NOMO-1 treated with DMSO at 0.1 percent for 48 hours (cell line): Measurements from ENCODE around the gene KLC4.

Experiments used
- DNase-seq: peaks from one replicate; lab custom pipeline; 2025; ENCODE audit not compliant: unreplicated experiment; lab: John Stamatoyannopoulos, UW

KLC4 gene

DNA sequence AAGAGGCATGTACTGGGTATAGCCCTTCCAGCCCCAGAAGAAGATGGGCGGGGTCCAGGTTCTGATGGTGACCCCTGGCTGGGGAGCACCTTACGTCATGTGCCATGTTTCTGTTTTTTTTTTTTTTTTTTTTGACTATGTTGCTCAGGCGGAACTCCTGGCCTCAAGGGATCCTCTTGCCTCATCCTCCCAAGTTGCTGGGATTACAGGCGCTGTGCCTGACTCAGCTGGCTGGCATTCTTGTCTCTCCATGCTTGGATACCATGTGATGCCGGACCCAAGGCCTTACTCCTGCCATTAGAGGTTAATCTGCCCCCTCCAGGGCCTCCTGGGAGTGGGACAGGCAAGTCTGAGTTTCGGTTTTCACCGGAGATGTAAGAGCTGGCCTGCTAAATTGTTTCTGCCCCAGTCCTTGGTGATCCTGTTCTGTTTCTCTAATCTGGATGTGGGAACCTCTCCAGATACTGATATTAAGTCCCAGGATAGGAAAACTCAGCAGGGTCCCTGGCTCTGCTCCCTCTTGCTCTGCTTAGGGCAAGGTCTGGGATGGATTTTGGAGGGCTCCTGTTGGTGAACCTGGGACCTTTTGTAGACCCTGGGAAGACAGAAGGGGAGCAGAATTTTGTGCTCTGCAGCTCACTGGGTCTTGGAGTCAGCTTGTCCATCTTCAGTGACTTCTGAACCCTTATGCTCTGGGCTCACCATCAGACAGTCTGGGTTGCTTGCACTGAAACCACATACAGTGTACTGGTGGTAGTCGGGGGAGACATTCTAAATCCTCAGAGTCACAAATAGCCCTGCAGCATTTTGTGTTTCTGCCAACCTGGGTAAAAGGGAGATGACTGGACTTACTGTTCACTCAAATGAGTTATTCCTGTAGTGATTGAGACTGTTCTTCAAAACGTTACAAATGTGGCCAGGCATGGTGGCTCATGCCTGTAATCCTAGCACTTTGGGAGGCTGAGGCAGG lies 61.8 kb downstream of the KLC4 start:
- DNase-seq: no peak

DNA sequence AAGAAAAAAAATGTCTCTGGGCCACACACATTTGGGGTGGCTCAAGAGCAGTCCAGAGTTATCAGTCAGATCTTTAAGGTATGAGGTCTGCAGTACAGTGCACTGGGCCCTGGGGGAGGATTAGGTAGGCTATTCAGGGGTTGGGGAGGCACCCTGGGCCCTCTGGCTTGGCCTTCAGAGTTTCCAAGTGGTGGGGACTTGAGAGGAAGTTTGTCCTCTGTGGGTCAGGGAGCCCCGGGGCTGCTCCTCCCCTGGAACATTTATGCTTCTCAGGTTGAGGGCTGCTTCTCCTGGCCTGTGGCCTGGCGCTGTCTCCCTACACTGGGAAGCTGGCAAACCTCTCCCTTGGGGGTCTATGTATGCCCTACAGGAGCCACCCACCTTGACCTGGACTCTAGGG lies 62.7 kb downstream of the KLC4 start:
- no peak for DNase-seq

DNA sequence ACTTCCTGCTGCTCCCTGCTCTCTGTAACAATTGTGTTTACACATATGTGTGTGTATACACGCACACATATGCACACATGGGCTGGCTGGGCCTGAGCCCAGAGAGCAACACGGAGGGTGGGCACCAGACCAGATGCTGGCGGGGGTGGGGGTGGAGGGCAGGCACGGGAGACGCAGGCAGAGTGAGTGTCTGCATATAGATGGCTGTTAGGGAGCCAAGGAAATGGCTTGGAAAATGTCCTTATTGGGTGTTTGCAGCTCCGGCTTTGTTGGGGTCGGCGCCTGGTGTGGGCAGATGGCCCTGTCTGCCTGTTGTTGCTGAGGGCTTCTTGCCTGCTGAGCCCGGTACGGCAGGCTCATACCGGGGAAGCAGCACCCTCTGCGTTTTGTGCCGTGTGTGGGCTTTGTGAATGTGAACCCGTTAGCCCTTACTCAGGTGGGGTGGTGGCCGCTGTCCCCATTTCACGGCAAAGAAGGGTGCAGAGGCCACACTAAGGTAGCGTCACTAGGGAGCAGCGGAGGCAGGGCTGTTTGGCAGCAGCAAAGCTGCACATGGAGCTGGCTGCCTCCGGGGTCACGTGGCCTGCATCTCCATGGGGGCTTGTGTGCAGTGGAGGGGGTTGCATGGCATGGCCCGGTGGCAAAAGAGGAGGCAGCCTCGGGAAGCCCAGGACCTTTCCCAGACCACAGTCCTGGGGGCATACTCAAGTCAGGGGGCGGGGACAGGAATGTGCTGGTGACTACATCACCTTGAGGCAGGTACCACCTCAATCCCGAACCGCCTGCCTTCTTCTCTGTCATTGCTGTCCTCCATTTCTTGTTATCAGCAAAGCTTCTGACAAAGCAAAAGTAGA lies 64.3 kb downstream of the KLC4 start:
- no peak for DNase-seq

DNA sequence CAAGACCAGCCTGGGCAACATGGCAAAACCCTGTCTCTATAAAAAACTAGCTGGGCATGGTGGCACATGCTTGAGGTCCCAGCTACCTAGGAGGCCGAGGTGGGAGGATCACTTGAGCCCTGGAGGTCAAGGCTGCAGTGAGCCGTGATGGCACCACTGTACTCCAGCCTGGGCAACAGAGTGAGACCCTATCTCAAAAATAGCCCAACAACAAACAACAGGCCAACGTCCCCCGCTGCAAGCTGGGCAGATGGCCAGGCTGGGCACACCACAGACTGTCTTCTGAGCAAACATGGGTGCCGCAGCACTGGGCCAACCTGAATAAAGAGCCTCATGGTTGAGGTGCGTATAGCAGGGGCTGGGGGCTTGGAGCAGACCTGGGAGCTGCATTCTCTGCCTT lies 65.0 kb downstream of the KLC4 start:
- no peak for DNase-seq
